PFSK-1 (cell line): Measurements from ENCODE around the gene CACNB2.

Experiments used
- FOXP2 ChIP-seq: optimal IDR thresholded peaks from 2 replicates; pipeline ENCODE3; 2011; ENCODE audit warnings: borderline replicate concordance, control low read depth, inconsistent platforms; ENCODE audit not compliant: insufficient read depth; ENCODE audit errors: extremely low read length, extremely low read depth
- POLR2AphosphoS5 ChIP-seq: IDR thresholded peaks from 2 replicates; pipeline ENCODE4 v1.6.1; 2012; ENCODE audit warnings: low read depth, mild to moderate bottlenecking, control low read depth, low read length, moderate library complexity
- SIN3A ChIP-seq: IDR thresholded peaks from 2 replicates; pipeline ENCODE4 v1.6.1; 2012; ENCODE audit warnings: mild to moderate bottlenecking, low read length, moderate library complexity, borderline replicate concordance; ENCODE audit not compliant: insufficient read depth
- TAF1 ChIP-seq: IDR thresholded peaks from 2 replicates; pipeline ENCODE4 v1.6.1; 2012; ENCODE audit warnings: low read length, control low read depth, borderline replicate concordance; ENCODE audit not compliant: insufficient read depth
- TF ChIP-seq, protein P1 (sequence below), 2 experiments: IDR thresholded peaks; 2 replicates each; pipeline versions ENCODE4 v1.6.1 to v1.8.0; 2011 to 2012; ENCODE audit warnings: low read depth in 2 of 2, low read length in 2 of 2, control low read depth in 1 of 2, inconsistent platforms in 1 of 2, mild to moderate bottlenecking in 1 of 2, moderate library complexity in 1 of 2; ENCODE audit not compliant: insufficient read depth in 1 of 2

The CACNB2 gene

GRCh38 chr10:18144396-18144795, 4.2 kb downstream of the CACNB2 start:
- TF ChIP-seq FOXP2 (no peak), POLR2AphosphoS5 (no peak), TAF1 (no peak), SIN3A (no peak)
- TF ChIP-seq, protein P1, sequence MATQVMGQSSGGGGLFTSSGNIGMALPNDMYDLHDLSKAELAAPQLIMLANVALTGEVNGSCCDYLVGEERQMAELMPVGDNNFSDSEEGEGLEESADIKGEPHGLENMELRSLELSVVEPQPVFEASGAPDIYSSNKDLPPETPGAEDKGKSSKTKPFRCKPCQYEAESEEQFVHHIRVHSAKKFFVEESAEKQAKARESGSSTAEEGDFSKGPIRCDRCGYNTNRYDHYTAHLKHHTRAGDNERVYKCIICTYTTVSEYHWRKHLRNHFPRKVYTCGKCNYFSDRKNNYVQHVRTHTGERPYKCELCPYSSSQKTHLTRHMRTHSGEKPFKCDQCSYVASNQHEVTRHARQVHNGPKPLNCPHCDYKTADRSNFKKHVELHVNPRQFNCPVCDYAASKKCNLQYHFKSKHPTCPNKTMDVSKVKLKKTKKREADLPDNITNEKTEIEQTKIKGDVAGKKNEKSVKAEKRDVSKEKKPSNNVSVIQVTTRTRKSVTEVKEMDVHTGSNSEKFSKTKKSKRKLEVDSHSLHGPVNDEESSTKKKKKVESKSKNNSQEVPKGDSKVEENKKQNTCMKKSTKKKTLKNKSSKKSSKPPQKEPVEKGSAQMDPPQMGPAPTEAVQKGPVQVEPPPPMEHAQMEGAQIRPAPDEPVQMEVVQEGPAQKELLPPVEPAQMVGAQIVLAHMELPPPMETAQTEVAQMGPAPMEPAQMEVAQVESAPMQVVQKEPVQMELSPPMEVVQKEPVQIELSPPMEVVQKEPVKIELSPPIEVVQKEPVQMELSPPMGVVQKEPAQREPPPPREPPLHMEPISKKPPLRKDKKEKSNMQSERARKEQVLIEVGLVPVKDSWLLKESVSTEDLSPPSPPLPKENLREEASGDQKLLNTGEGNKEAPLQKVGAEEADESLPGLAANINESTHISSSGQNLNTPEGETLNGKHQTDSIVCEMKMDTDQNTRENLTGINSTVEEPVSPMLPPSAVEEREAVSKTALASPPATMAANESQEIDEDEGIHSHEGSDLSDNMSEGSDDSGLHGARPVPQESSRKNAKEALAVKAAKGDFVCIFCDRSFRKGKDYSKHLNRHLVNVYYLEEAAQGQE (IDR thresholded peaks at IDR 0.05; ENCODE audit: insufficient read depth in 1 of 2, low read depth in 2 of 2, low read length in 2 of 2) = no peak

DNA sequence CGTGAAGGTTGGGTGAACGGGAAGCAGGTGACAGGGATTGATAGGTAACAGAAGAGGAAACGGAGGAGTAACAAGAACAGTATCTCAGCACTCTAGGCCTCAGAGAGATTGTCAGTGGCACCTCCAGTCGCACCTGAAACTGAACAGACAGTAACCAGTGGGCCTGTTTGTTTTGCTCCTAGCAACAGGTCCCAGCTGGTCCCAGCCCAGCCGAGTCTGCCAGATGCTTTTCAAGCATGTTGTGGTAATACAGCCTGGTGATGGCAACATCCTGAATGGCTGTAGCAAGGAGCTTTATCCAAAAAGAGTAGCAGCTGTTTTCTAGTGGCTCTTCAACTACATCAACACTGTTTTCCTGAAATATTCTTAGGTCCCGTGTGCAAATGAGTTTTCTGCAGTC, 4.7 kb downstream of the CACNB2 start:
- TF ChIP-seq TAF1 (no peak), POLR2AphosphoS5 (no peak), SIN3A (no peak), FOXP2 (no peak)

- TF ChIP-seq, protein P1 (IDR thresholded peaks at IDR 0.05; ENCODE audit: insufficient read depth in 1 of 2, low read depth in 2 of 2, low read length in 2 of 2) = no peak
- no peak for TF ChIP-seq POLR2AphosphoS5
- TF ChIP-seq FOXP2 = no peak
- no peak for TF ChIP-seq SIN3A
- TF ChIP-seq TAF1 = no peak
Measured at GRCh38 chr10:18145652-18146051, 5.4 kb downstream of the CACNB2 start.

DNA sequence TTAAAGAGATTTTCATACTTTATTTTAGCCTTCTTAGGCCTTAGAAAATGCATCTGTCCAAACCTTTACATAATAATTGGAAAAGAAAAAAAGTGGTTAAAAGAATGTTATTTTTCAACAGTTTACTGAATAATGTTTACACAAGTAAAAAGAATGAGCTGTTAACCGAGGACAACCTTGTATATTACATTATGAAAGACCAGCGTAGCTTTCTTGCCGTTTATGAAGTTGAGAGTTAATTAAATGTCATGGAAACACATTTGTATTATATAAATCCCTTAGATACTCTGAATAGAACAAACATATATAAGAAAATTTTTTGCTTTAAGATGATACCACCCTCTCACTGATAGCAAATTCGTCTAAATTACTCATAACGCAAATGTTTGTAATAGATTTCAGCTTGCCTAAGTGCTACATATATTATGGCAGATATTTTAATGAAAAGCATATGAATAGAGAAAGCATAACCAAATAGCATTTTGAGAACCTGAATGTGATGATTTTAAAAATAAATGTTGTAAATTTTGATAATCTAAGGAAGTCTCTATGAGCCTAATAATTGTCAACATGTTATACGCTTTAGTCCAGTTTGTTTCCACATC, 9.1 kb downstream of the CACNB2 start:
- no peak for TF ChIP-seq POLR2AphosphoS5
- no peak for TF ChIP-seq FOXP2
- TF ChIP-seq TAF1 = no peak

- TF ChIP-seq FOXP2 = no peak
- no peak for TF ChIP-seq POLR2AphosphoS5
- no peak for TF ChIP-seq TAF1
- no peak for TF ChIP-seq SIN3A
- TF ChIP-seq, protein P1 (IDR thresholded peaks at IDR 0.05; ENCODE audit: insufficient read depth in 1 of 2, low read depth in 2 of 2, low read length in 2 of 2) = no peak
Measured at GRCh38 chr10:18151356-18151890, 11.2 kb downstream of the CACNB2 start.

DNA sequence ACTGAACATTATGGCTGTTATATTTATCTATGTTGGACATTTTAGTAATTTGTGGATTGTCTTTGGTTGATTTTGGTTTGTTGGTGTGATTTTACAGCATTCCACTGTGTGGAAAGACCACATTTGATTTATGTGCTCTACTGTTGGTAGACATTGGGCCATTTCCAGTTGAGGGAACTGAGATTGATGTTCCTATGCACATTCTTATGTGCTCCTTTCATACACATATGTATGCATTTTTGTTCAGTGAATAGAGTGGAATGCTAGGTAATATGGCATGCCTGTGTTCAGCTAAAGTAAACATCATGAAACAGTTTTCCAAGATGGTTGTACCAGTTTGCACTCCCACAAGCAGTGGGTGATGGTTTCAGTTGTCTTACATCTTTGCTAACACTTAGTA, 15.1 kb downstream of the CACNB2 start:
- TF ChIP-seq TAF1 = no peak
- no peak for TF ChIP-seq FOXP2
- TF ChIP-seq POLR2AphosphoS5 = no peak
